Choroid plexus epithelial cell (primary cell): ENCODE data around the gene CA10.

Source experiments
- DNase-seq: peaks from one replicate; pipeline ENCODE4 v3.0.0-alpha.2; 2010; ENCODE audit warnings: low read depth
- H3K4me3 ChIP-seq: 2 replicates; pipeline ENCODE4 v1.5.1; 2011; ENCODE audit warnings: low read depth, mild to moderate bottlenecking, control low read depth, low read length, moderate library complexity
- CTCF ChIP-seq: conservative IDR thresholded peaks from 2 replicates; pipeline ENCODE4 v1.5.1; 2011; ENCODE audit warnings: low read depth, mild to moderate bottlenecking, control low read depth, inconsistent platforms, low read length, moderate library complexity

CA10 gene

GRCh38 chr17:51730303-51731050 lies 428.0 kb downstream of the CA10 start:
- DNase-seq, result no peak
- no peak for TF ChIP-seq CTCF
- H3K4me3 ChIP-seq, result no peak overlapping the region

GRCh38 chr17:51725185-51725584 lies 433.3 kb downstream of the CA10 start:
- no peak for TF ChIP-seq CTCF
- H3K4me3 ChIP-seq, result no peak overlapping the region
- DNase-seq, result no peak

- DNase-seq, result no peak
- no peak overlapping the region for H3K4me3 ChIP-seq
- no peak for TF ChIP-seq CTCF
Observed at GRCh38 chr17:51724043-51724580, 434.4 kb downstream of the CA10 start.

GRCh38 chr17:51722994-51723393 lies 435.5 kb downstream of the CA10 start:
- no peak for TF ChIP-seq CTCF
- DNase-seq, result no peak
- no peak overlapping the region for H3K4me3 ChIP-seq

GRCh38 chr17:51721730-51722129 lies 436.8 kb downstream of the CA10 start:
- DNase-seq, result no peak
- TF ChIP-seq CTCF, result no peak

GRCh38 chr17:51720439-51720838 lies 438.1 kb downstream of the CA10 start:
- H3K4me3 ChIP-seq, result no peak overlapping the region
- no peak for DNase-seq
- no peak for TF ChIP-seq CTCF

More at GRCh38 chr17:51721730-51722129, 436.8 kb downstream of the CA10 start:
- no peak overlapping the region for H3K4me3 ChIP-seq

GRCh38 chr17:51718983-51719382 lies 439.5 kb downstream of the CA10 start:
- TF ChIP-seq CTCF, result no peak
- no peak for DNase-seq
- no peak overlapping the region for H3K4me3 ChIP-seq
